ENCODE measurements around the gene CHST11.
"Not testable (repeated sequence)": the region's sequence is repeated elsewhere in the genome, so short reads cannot be mapped to it uniquely, and the experiment has no call there.

CHST11 gene

DNA sequence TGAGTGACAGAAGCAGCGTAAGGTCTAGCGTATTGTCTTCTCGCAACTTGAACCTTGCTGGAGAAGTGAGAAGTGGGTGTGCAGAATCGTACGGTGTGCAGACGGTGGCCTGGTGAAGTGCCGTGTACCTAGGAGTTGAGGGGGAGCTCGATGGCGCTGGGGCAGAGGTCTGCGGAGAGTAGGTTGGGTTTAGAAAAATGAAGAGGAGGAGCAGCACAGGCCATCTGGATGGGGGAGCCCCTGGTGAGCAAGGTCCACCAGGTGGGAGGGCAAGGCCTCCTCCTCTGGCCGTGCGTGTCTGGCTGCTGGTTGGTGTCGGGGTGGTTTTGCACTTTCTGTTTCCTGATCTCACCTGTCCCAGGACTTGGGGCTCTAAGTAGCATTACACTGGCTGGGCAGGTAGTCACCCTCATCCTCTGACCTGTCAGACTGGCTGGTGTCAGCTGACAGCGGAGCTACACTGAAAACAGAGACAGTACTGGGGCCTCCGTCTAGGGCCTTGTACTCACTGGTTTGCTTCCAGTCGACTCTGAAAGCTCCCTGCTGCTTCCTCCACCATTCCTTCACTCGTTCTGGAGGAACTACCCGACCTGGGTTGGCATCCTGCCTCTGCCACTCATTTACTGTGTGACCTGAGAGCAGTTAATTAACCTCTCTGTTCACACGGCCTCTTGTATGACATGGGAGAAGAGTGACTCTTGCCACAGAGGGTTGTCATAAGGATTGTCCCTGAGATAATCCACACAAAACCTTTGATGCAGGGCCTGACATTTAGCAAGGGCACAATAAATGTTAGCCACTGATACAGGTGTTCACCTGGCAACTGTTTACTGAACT is 273.1 kb downstream of the CHST11 start:
- no peak for DNase-seq (ENCODE audit: low read depth in 1 of 2, low spot score in 1 of 2)

DNA sequence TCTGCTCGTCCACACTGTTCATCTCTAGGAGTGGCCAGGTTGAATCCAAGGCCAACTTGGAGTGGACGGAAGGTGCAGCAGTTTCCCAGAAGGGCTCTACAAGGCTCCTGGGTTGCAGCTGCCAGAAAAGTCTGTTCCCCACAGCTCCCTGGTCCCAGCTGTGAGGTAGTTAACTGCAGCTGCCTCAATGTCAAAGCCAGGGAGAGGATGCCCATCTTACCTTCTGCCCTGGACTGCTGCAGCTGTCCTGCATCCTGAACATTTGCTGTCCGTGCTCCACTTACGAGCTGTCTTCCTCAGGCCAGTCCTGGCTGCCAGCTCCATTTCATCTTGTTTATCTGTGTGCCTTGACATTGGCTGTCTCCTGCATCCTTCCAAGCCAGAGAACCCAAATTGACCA is 274.0 kb downstream of the CHST11 start:
- no peak for DNase-seq (ENCODE audit: low read depth in 1 of 2, low spot score in 1 of 2)

DNA sequence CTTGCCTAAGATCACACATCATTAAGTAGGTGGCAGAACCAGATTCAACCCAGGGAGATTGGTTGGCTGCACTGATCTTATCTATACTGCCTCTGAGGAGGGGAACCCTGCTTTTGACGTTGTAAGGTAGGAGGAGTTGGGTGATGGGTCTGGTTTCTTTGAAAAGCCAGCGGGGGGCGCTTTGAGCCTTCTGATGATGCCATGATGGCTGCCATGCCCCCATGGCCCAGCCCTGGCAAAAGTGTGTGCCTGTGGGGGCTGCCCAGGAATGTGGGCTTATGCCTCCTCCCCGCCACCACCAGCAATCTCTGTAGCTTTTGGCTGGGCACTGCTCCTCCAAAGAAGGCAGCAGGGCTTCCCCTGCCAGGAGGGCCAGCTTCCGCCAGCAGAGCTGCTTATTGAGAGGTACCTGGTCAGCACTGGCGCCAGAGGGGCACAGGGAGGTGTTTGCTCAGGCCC is 277.0 kb downstream of the CHST11 start:
- DNase-seq (ENCODE audit: low read depth in 1 of 2, low spot score in 1 of 2) = no peak

DNA sequence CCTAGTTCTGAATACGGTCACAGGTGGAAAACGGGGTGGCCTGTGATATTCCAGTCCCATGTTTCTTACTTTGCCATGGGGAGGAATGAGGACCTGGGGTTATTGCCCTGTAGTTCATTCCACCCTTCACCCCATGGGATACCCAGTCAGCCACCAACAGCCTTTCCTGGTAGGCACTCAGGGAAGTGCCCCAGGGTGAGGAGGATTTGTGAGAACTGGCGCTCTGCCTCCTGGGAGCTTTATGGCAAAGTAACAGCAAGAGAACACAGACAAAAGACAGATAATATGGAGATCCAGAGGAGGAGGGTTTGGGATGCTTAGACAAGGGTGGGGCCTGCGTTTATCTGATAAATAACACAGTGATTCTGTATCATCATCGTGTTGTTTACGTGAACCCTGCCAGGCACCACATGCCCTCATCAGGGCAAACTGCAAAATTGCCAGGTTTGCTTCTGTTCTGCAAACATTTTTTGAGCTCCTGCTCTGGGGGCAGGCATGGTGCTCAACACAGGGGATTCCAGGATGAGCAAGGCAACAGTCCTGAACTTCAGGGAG is 277.9 kb downstream of the CHST11 start:
- DNase-seq (ENCODE audit: low read depth in 1 of 2, low spot score in 1 of 2) = no peak

DNA sequence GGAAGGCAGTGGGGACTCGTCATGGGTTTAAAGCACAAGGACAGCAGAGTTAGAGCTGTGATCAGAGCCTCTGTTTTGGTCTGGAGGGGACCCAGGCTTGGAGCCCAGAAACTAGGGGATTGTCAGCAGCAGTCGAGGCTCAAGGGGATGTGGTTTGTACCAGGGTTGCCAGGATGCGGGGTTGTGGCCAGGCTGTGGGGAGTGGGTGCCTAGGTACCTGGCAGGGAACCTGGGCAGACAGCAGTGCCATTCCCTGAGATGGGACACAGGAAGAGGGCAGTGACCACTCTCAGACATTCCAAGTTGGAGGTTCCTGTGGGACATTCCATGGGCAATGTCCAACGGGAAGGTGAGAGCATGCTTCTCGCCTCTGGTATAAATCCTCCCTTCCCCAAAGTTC is 279.1 kb downstream of the CHST11 start:
- DNase-seq (ENCODE audit: low read depth in 1 of 2, low spot score in 1 of 2) = no peak

DNA sequence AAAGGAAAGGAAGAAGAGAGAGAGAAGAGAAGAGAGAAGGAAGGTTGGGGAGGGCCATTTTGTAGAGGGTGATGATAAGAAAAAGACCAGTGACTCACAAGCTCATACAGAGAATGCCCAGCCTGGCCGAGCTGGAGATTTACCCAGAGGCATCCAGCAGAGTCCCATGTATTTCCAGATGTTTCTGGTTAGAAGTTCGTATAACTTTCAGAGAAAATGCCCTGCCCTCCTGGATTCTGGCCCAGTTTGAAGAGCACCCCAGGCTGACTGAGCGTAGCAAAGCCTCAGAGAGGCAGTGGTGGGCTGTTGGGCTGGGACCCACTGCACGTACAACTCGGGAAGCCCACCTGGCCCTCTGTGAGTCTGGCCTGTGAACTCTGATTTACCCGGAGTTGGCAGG is 279.6 kb downstream of the CHST11 start:
- no peak for DNase-seq (ENCODE audit: low read depth in 1 of 2, low spot score in 1 of 2)

DNA sequence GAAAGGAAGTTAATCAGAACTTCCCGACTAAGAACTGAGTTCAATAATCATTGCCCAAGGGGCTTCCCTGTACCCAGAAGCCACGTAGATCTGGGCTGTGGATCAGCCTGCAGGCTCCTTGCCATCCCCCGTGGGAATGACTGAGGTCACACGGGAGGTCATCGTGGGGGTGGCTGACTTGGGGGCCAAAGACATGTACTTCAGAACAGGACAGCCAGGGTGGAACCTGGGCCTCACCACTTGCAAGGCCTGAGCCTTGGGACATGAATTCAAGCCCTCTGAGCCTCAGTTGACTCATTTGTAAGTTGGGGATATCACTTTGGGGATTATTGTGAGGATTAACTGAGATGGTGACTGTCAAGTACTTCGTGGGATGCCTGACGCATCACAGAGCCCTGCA is 280.4 kb downstream of the CHST11 start:
- no peak for DNase-seq (ENCODE audit: low read depth in 1 of 2, low spot score in 1 of 2)

DNA sequence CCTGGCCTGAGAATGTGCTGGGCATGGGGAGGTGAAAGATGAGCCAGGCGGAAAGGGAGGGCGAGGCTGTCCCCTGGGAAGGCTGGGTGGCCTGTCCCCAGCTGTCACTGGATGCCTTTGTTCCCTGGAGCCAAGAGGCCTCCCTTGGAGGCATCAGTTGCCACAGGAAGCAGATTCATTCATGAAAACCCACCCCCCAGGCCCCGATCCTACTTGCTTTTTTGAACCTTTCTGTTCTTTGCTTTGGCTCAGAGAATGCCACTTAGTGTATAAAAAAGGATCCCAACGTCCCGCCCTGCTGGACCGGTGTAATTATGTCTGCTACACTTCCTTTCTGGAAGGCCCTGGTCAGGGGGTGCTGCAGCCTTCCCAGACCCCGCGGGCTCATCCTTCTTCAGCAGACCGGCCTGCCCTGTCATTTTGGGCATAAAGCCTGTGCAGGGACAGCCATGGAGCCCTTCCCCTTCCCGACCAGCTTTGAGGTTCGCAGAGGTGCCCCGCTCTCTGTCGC is 281.1 kb downstream of the CHST11 start:
- DNase-seq (ENCODE audit: low read depth in 1 of 2, low spot score in 1 of 2) = no peak

DNA sequence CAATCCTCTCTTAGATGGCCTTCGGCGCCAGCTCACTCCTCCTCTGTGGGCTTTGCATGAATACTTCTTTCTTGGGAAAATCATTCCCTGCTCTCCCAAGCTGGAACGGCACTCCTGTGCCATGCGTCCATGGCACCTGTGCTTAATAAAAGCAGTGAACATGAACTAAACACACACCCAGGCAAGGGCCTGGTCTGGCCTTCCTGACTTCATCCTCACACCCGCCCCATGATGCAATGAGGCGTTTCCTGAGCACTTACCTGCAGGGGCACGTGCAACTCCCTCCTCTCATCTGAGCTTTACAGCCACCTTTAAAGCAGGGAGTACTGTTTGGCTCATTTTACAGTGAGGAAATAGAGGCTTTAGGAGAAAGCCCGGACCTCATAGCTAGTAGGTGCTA is 281.6 kb downstream of the CHST11 start:
- no peak for DNase-seq (ENCODE audit: low read depth in 1 of 2, low spot score in 1 of 2)

DNA sequence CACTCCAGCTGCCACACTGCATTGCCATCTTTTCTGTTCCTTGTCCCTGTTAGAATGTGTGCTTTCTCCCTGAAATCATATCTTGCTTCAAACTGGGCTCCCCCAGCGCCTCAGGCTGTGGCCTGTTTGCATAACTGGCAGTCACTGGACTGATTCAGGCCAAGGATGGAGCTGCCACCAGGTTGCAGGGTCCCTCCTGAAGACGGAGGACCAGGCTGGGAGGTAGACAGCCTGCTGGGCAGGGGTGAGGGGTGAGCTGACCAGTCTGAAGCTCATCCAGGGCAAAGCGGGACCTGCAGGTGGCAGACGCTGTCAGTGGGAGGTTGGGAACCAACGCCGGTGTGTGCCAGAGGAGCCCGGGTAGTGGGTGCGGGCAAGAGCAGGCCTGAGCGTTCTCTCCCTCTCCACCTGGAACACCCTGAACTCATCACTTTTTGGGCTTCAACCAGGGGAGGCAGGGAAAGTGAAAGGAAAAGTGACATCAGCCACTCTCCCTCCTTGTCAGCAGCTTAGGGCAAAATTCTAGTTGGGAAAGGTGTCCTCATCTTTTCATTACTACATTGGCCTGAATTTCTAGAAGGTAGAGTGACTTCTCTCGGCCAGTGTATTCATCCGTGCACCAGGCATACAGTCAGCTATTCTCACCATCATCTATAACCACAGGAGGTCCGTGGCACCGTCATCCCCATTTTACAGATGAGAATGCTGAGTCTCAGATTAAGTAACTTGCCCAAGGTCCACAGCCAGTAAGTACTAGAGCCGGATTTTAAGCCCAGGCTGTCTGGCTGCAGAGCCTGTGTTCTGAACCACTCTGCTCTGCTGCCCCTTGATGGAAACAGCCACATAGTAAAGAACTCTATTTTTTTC is 282.3 kb downstream of the CHST11 start:
- DNase-seq (ENCODE audit: low read depth in 1 of 2, low spot score in 1 of 2) = no peak

DNA sequence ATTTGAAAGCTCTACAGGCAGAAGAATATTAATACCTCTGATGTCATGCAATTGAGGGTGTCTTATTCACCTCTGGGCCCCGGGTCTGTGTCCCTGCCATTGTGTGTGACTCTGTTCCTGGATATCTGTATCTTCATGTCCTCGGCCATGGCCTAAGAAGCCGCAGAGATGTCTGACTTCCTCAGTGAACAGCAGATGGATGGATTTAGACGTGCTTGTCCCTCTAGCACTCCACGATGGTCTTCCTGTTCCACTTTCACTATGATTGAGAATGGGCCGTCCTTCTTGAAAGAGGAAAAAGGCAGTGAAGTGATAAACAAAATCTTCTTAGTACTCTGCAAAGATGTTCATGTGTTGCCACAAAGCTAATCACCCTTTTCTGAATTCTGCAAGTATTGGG is 283.9 kb downstream of the CHST11 start:
- DNase-seq (ENCODE audit: low read depth in 1 of 2, low spot score in 1 of 2) = no peak

DNA sequence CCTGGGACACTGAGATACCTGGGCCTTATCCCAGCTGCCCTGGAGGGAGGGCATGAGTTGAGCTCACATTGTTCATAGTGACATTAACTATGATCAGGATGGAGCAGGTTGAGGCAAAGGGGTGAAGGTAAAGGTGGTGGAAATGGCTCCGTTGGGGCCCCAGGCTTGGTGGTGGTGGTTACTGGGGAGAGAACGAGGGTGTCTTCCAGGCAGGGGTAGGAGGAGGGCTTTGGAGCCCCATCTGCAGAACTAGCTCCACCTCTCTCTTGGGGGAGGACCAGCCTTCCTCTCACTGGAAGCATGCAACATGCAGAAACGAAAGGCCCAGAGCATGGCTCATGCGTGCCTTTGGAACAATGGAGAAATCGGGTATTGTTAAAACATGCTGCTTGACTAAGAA is 284.3 kb downstream of the CHST11 start:
- DNase-seq (ENCODE audit: low read depth in 1 of 2, low spot score in 1 of 2) = no peak

DNA sequence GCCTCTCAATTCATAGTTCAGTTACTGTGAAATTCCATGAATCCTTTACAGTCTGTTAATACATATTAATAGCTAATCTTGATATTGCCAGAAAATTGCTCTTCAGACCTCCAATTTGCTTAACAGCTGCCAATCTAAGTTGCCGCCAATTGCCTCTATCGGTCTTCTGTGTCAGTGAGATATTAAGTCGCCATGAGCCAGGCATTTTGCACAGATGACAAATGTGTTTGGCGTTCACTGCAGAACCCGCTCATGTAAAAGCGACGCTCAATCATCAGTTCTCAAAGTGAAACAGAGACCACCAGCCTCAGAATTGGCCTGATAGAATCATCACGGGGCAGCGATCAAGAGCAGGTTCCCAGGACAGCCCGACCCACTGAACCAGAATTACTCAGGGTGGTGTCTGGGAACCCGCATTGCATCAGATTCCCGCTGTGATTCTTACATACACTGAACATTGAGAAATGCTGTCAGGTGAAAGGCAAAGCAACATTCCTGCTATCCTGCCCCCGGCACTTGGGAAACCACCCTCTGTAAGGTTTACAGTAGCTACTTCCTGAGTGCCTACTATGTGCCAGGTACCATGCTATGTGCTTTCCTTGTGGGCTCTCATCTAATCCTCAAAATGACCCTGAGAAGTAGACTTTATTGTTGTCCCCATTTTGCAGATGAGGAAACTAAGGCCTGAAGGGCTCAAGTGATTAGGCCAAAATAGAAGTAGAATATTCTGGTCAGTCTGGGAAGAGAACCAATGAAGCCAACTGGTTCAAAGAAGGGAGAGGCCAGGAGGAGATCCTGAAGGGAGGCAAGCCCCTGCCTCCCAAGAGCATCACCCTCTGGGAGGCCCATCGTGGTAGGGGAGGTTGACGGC is 285.0 kb downstream of the CHST11 start:
- DNase-seq (ENCODE audit: low read depth in 1 of 2, low spot score in 1 of 2) = no peak

DNA sequence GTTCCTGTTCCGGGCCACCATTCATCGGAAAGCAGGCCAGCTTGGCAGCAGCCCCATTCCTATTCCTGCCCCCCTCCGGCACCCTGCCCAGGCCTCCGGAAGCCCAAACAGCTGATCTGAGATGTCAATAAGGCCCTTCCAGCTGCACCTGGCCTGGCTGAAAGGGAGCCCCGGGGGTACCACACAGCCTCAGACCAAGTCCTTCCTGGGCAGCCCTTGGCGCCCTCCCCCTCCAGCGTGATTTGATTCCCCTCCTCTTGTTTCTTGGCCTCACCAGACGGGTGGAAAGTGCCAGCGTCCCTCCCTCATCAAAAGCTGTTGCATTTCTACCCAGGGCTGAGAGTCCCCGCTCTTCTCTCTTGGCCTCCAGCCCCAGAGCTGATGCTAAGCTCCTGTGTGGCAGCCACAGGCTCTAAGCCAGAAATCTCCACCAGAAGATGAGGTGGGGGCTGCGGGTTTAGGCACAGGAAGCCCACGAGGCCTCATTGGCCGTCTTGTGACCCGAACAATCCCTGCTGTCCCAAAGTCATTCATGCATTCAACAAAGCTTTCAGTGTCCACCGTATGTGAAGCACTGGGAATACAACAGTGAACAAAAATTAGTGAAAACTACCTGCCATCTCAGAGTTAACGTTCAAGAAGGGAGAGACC is 285.9 kb downstream of the CHST11 start:
- DNase-seq (ENCODE audit: low read depth in 1 of 2, low spot score in 1 of 2) = no peak

DNA sequence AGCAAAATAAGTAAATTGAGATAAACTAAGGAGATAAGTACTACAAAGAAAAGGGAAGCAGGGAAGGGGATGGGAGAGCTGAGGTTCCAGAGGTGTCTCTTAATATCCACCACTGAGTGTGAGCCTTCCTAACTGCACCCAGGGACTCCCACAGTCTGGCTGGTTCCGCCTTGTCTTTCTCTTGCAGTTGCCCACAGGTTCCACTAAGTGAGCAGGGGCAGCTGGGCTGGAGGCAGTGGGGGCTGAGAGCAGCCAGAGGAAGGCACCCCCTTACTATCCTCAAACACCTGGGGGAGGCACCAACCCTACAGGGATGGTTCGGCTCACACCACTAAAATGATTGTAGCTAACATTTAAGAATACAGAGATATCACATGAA is 286.4 kb downstream of the CHST11 start:
- DNase-seq (ENCODE audit: low read depth in 1 of 2, low spot score in 1 of 2) = no peak

DNA sequence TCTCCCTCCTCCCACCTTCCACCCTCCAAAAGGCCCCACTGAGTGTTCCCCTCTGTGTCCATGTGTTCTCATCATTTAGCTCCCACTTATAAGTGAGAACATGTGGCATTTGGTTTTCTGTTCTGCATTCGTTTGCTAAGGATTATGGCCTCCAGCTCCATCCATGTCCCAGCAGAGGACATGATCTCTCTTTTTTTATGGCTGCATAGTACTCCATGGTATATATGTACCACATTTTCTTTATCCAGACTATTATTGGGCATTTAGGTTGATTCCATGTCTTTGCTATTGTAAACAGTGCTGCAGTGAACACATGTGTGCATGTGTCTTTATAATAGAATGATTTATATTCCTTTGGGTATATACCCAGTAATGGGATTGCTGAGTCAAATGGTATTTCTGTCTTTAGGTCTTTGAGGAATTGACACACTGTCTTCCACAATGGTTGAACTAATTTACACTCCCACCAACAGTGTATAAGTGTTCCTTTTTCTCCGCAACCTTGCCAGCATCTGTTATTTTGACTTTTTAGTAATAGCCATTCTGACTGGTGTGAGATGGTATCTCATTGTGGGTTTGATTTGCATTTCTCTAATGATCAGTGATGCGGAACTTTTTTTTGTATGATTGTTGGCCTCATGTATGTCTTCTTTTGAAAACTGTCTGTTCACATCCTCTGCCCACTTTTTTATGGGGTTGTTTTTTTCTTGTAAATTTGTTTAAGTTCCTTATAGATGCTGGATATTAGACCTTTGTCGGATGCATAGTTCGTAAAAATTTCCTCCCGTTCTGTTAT is 287.2 kb downstream of the CHST11 start:
- not testable (repeated sequence) for DNase-seq (ENCODE audit: low read depth in 1 of 2, low spot score in 1 of 2)

DNA sequence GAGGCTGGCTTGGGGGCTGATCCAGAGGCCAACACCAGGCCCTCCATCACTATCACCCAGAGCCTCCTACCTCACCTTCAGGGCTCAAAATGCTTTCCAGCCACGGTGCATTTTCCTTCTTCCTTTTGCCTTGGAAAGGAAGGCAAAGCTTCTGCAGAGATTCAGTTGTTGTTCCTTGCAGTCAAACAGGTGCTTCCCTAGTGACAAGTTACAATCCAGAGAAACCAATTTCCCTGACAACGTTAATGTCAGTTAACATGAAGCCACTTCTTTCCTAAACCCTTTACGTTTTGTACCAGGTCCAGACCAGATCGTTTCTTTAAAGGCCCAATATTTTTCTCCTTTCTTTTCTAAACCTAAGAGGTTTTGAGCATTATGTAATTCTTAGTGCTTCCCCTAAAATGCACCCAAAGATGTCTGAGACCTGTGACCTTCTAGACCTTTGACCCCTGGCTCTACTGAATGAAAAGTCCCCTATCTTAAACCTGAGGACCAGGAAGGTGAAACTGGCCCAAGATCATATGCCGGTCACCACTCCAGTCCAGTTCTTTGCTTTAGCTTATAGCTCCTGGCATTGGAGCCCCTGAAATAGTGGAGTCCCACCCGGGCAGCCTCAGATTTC is 289.8 kb downstream of the CHST11 start:
- no peak for DNase-seq (ENCODE audit: low read depth in 1 of 2, low spot score in 1 of 2)

DNA sequence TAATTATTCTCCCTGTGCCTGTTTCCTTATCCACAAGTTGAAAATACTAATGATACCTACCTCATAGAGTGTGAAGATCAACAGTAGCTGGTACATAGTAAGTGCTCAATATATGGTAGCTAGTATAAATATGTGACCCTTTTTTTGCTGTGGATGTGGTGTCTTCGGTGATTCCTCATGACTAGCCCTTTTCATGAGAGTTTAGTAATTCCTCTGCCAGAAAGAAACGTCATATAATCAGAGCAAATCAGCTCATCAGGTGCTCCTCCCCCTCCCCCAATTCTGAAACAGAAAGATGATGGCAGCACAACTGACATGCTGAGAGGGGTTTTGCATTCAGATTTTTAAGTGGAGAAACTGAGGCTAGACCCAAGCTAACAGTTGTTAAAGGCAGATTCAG is 290.6 kb downstream of the CHST11 start:
- DNase-seq (ENCODE audit: low read depth in 1 of 2, low spot score in 1 of 2) = no peak

DNA sequence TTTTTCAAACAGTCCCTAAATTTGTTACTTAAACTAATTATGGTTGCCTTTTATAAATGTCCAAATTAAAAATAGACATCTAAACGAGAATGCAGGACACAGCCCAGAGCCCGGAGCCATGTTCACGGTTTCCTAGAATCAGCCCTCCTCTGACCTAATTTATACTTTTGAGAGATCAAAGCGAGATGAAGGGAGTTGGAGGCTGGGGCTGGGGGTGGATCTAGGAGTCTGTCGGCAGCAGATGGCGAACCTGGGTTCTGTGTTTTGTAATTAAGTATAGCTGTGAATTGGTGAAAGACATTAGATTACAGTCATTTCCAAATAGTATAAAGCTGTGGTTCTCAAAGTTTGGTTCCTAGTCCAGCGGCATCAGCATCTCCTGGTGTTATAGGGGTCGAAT is 291.2 kb downstream of the CHST11 start:
- DNase-seq (ENCODE audit: low read depth in 1 of 2, low spot score in 1 of 2) = no peak
